ENCODE measurements around the gene NHSL1.

- TF ChIP-seq, protein P1, sequence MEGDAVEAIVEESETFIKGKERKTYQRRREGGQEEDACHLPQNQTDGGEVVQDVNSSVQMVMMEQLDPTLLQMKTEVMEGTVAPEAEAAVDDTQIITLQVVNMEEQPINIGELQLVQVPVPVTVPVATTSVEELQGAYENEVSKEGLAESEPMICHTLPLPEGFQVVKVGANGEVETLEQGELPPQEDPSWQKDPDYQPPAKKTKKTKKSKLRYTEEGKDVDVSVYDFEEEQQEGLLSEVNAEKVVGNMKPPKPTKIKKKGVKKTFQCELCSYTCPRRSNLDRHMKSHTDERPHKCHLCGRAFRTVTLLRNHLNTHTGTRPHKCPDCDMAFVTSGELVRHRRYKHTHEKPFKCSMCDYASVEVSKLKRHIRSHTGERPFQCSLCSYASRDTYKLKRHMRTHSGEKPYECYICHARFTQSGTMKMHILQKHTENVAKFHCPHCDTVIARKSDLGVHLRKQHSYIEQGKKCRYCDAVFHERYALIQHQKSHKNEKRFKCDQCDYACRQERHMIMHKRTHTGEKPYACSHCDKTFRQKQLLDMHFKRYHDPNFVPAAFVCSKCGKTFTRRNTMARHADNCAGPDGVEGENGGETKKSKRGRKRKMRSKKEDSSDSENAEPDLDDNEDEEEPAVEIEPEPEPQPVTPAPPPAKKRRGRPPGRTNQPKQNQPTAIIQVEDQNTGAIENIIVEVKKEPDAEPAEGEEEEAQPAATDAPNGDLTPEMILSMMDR (IDR thresholded peaks at IDR 0.05): no peak
- TF ChIP-seq POLR2A (IDR thresholded peaks at IDR 0.05): no peak
Observed at GRCh38 chr6:138461647-138462046, 37.6 kb downstream of the NHSL1 start.

Data from right lobe of liver (tissue), 4 donors.